AG09319 (cell line): ENCODE data around the gene ZNF234.
A peak's percentile ranks its signal among the peaks of the same experiment; 100 is the strongest.
"Not testable (repeated sequence)": the region's sequence is repeated elsewhere in the genome, so short reads cannot be mapped to it uniquely, and the experiment has no call there.

Experiments
- DNase-seq: peaks from one replicate; pipeline ENCODE4 v3.0.0-alpha.2; 2010; ENCODE audit warnings: low read depth; ENCODE audit errors: extremely low read depth
- TF ChIP-seq, protein P1 (sequence below): IDR thresholded peaks from 2 replicates; pipeline ENCODE4 v1.5.1; 2011; ENCODE audit warnings: low read depth, mild to moderate bottlenecking, inconsistent platforms, low read length, moderate library complexity

Gene ZNF234

DNA sequence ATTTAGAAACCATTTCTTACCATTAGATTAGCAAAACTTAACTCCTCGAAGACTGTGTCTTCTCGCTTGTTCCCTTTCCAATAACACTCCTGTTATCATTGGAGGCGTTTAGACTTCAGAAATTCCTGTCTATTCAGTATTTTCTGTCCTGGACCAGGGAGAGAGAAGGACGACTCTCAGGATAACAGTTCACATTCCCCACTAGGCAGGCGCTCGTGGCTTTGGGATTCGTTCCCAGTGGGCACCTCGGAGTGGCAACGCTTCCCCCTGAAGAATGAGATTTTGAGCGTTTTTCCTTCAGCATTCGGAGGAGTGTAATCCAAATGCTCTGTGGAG lies 28.6 kb upstream of the ZNF234 start:
- no peak for DNase-seq
- TF ChIP-seq, protein P1, sequence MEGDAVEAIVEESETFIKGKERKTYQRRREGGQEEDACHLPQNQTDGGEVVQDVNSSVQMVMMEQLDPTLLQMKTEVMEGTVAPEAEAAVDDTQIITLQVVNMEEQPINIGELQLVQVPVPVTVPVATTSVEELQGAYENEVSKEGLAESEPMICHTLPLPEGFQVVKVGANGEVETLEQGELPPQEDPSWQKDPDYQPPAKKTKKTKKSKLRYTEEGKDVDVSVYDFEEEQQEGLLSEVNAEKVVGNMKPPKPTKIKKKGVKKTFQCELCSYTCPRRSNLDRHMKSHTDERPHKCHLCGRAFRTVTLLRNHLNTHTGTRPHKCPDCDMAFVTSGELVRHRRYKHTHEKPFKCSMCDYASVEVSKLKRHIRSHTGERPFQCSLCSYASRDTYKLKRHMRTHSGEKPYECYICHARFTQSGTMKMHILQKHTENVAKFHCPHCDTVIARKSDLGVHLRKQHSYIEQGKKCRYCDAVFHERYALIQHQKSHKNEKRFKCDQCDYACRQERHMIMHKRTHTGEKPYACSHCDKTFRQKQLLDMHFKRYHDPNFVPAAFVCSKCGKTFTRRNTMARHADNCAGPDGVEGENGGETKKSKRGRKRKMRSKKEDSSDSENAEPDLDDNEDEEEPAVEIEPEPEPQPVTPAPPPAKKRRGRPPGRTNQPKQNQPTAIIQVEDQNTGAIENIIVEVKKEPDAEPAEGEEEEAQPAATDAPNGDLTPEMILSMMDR = no peak; the same call in 1 of the 2 replicates

DNA sequence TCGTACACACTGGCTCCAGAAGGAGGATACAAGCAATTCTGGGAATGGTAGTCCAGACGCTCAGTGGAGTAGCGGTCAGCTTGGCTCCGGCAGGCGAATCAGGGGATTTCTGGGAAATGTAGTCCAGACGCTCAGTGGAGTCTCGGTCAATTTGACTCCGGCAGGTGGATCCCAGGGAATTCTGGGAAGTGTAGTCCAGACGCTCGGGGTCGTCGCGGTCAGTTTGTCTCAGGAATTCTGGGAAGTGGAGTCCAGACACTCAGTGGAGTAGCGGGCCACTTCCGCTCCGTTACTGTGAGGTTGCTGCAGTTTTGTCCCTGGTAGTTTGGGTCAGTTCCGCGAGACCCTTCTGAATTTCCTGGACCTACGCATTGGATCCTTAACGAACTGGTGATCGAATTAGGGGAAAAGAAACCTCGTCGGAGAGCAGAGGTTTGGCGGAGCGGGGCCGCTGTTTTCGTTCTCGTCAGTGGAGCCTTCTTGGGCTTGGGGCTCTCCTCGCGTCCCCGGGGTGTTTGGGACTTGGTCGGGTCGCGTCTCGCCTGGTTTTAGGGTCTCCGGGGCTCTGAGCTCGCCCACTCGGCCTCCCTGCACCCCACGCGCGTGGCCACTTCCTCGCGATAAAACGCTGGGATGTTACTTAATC lies 28.1 kb upstream of the ZNF234 start, which contains the start of gene ZNF225:
Gene ZNF225 (plus strand): TSS at position 262 of the 646 bp plus-strand sequence. CDS start 2,429 bp downstream, outside the sequence.
- TF ChIP-seq, protein P1 = no peak
- DNase-seq = peak; percentile 94

DNA sequence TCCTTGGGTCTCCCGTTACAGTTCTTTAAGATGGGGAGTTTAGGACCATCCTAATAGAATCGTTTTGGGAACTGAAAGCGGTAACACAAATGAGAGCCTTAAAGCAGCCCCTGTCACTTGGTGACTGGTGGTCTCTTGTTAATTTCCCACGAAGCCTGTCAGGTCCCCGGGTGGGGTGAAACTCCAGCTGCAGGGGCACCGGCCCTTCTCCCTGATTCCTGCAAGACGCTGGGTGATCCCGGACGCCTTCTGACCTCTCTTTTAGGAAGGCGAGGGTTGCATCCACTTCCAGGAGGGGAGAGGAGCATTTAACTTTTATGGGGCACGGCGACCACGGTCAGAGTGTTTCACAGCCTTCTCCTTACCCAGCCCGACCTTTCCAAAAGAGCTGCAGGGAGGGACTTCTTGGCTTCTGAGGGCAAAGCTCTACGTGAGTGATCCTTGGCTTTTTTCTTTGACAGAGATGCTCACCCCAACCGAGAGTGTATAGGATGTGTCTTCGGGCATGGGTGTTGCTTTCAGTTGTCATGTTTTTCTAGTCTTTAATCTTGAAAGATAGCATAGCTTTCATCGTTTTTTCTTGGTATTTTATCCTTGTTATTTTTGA lies 27.5 kb upstream of the ZNF234 start:
- no peak for DNase-seq
- TF ChIP-seq, protein P1 = no peak

DNA sequence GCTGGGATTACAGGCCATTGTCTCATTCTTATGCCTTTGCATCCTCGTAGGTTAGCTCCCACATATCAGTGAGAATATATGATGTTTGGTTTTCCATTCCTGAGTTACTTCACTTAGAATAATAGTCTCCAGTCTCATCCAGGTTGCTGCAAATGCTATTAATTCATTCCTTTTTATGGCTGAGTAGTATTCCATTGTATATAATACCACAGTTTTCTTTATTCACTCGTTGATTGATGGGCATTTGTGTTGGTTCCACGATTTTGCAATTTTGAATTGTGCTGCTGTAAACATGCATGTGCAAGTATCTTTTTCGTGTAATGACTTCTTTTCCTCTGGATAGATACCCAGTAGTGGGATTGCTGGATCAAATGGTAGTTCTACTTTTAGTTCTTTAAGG lies 20.2 kb upstream of the ZNF234 start:
- DNase-seq = not testable (repeated sequence)

DNA sequence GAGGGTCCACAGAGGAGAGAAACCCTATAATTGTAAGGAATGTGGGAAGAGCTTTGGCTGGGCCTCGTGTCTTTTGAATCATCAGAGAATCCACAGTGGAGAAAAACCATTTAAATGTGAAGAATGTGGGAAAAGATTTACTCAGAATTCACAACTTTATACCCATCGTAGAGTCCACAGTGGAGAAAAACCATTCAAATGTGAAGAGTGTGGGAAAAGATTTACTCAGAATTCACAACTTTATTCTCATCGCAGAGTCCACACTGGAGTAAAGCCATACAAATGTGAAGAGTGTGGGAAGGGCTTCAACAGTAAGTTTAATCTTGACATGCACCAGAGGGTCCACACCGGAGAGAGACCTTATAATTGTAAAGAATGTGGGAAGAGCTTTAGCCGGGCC lies 9.4 kb upstream of the ZNF234 start:
- TF ChIP-seq, protein P1 = no peak
- no peak for DNase-seq

DNA sequence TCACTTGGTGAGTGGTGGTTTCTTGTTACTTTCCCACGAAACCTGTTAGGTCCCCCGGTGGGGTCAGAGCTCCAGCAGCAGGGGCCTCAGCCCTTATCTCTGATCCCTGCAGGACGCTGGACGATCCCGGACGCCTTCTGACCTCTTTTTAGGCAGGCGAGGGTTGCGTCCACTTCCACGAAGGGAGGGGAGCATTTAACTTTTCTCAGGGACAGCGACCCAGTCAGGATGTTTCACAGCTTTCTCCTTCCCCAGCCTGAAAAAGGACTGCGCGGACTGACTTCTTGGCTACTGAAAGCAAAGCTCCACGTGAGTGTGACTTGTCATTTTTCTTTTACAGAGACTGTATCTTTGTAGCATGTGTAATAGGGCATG lies 692 bp downstream of the ZNF234 start:
- TF ChIP-seq, protein P1 = no peak
- no peak for DNase-seq

DNA sequence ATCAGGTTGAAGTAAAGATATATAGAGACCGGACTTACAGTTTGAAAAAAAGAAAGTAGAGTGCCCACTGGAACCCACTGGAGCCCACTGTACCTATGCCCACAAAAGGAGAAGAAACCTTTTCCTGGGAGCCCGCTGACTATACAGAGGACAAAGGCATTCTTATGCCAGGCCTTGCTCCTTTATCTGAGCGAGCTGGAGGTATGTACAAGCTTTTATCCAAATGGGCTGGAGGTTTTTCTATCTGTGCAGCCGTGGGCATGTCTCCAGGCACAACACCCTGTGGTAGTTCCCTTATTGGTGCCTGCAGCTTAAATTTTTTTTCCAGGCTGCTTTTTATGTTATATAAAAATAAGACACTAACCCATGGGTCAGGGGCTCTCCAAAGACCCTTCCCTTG lies 8.4 kb downstream of the ZNF234 start:
- TF ChIP-seq, protein P1 = no peak
- DNase-seq = no peak

DNA sequence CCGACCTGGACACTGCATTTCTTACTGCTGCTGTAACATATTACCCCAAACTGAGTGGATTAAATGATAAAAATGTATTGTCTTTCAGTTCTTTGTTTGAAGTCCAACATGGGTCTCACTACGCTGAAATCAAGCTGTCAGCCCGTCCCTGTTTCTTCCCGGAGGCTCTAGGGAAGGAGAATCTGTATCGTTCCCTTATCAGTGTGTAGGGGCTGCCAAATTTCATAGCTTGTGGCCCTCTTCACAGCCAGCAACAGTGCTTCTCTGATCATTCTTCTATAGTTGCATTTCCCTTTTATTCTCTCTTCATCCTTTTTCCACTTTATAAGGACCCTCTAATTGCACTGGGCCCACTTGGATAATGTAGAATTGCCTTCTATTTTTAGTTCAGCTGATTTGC lies 10.1 kb downstream of the ZNF234 start:
- no peak for DNase-seq
- TF ChIP-seq, protein P1 = no peak
